OCI-LY7 (cell line): Measurements from ENCODE around the gene ADAM12.

Experiments used
- CTCF ChIP-seq: fragments of 200-600 bp; sonication (generic); conservative IDR thresholded peaks from 2 replicates; pipeline ENCODE4 v1.5.1; 2014; ENCODE audit warnings: mild to moderate bottlenecking, antibody characterized with exemption, low read length, moderate library complexity, mixed read lengths
- EZH2phosphoT487 ChIP-seq: fragments of 200-600 bp; sonication (generic); IDR thresholded peaks from 2 replicates; pipeline ENCODE4 v1.6.1; 2018; ENCODE audit warnings: low read depth, borderline replicate concordance, mild to moderate bottlenecking, mixed run types, antibody characterized with exemption, low read length, moderate library complexity, mixed read lengths

DNA sequence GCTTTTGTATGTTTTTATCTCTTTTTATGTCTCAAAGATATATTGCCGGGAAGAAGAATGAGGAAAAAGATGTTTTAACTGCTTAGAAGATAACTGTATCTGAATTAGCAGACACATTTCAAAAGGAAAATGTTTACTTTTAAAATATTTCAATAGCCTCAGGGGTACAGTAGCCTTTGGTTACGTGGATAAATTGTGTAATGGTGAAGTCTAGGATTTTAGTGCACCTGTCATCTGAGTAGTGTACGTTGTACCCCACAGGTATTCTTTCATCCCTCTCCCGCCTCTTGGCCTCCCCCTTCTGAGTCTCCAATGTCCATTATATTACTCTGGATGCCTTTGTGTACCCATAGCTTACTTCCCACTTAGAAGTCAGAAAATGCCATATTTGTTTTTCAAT lies 269.8 kb downstream of the ADAM12 start:
- TF ChIP-seq CTCF, result no peak
- no peak for TF ChIP-seq EZH2phosphoT487
